Heart right ventricle (tissue), 16 donors: ENCODE results near the gene HEXD. TPM values are rescaled to one million over a fixed set of nuclear protein-coding genes. Genes with fewer than 3 reads are reported as not detected.
"Not testable (repeated sequence)": the region's sequence is repeated elsewhere in the genome, so short reads cannot be mapped to it uniquely, and the experiment has no call there.

Experiments
- ATAC-seq, 8 donors: fragments of 200-7000 bp; cut with Tn5 transposase; one replicate each; pipeline ENCODE4 v1.9.1; 2020; ENCODE audit warnings: mild to moderate bottlenecking in 8 of 8, moderate library complexity in 8 of 8, moderate number of reproducible peaks in 1 of 8
- DNase-seq, 2 donors: peaks; one replicate each; pipeline ENCODE4 v3.0.0-alpha.2; 2020
- H3K27ac ChIP-seq, 10 donors: fragments of 200-600 bp; sonication (generic) in 2 of 10; one replicate each; pipeline versions ENCODE4 v1.5.0 to v1.8.0; 2020 to 2022; ENCODE audit warnings: mild to moderate bottlenecking in 3 of 10
- H3K27me3 ChIP-seq, 7 donors: fragments of 200-600 bp; one replicate each; pipeline ENCODE4 v1.8.0; 2021 to 2022; ENCODE audit warnings: mild to moderate bottlenecking in 2 of 7
- H3K36me3 ChIP-seq, 9 donors: fragments of 200-600 bp; sonication (generic) in 1 of 9; one replicate each; pipeline versions ENCODE4 v1.5.0 to v1.8.0; 2020 to 2022; ENCODE audit warnings: mild to moderate bottlenecking in 2 of 9
- H3K4me1 ChIP-seq, 9 donors: fragments of 200-600 bp; sonication (generic) in 1 of 9; one replicate each; pipeline versions ENCODE4 v1.5.0 to v1.8.0; 2020 to 2022; ENCODE audit warnings: mild to moderate bottlenecking in 4 of 9
- H3K4me3 ChIP-seq, 10 donors: fragments of 200-600 bp; sonication (generic) in 2 of 10; one replicate each; pipeline versions ENCODE4 v1.5.0 to v1.8.0; 2020 to 2022; ENCODE audit warnings: mild to moderate bottlenecking in 7 of 10, moderate library complexity in 2 of 10
- H3K9me3 ChIP-seq, 11 donors: fragments of 200-600 bp in 10 of 11; sonication (generic) in 2 of 11; one replicate each; pipeline versions ENCODE4 v1.5.0 to v1.8.0; 2013 to 2022; ENCODE audit warnings: mild to moderate bottlenecking in 2 of 11, control low read depth in 1 of 11, moderate library complexity in 1 of 11
- CTCF ChIP-seq, 9 donors: fragments of 200-600 bp; sonication (generic) in 2 of 9; IDR thresholded peaks; one replicate each; pipeline versions ENCODE4 v1.5.0 to v1.8.0; 2021 to 2022; ENCODE audit warnings: antibody characterized with exemption in 9 of 9, mild to moderate bottlenecking in 5 of 9, moderate library complexity in 1 of 9
- WGBS, 2 donors: extraction: QIAGEN DNeasy Blood & Tissue Kit; methylation state at CpG; one replicate each; pipeline ENCODE4 v1.1.7; 2013; ENCODE audit warnings: inconsistent platforms in 1 of 2; 5-methylcytosine and 5-hydroxymethylcytosine counted together
- intact Hi-C, 10 donors: fragments of 100-400 bp; cut with DNase I; formaldehyde crosslinking; loops; one replicate each; pipeline versions ENCODE4 v1.11.1 to v1.14.2; 2022
- polyA plus RNA-seq, 2 donors: library from polyadenylated mRNA; stranded (reverse); fragments of 200-250 nt; gene quantifications; one replicate each; pipeline ENCODE4 v1.2.3, GENCODE V29; 2013
- total RNA-seq, 10 donors: library from RNA; stranded (reverse); fragmentation: NEBNext Ultra II Directional in 3 of 10; extraction: Animal tissue kit (Norgen Biotek cat#: 25700) in 3 of 10; gene quantifications; one replicate each; pipeline versions ENCODE4 v1.2.1 to v1.2.4, GENCODE V29; 2021 to 2023
- donor health status: Arrhythmogenic right ventricular cardiomyopathy.
- donor health status: ischemic (EF 13 %, LVEDD 7.1; RV severe dilation, severe dysfunction).
- donor health status: healthy with polysubstance abuse.
- donor health status: DM: no; HTN: yes; CAD: no.
- donor health status: DM: no; HTN: no; CAD: no.
- donor health status: ischemic (EF 25% LVEDD 6.9; RV normal size, moderate dysfunction).
- donor health status: ischemic (EF 25% LVEDD 5.7; RV mildly dilated, moderate dysfunction).
- donor health status: healthy.
- donor health status: DM: yes; HTN: yes; CAD: no.
- donor health status: Ischemic cardiomyopathy.
- donor health status: ischemic (EF 35%, LVEDD 5.7; RV mildly dilated, moderate dysfunction).
- donor health status: nonischemic (EF 11% LVEDD 7.7; RV severe dilation, severe dysfunction).
- donor health status: DM: yes; HTN: yes; CAD: no.
- donor health status: PGD.
- donor health status: ischemic (EF 29% LVEDD 5.4; RV normal size, mild dysfunction).
- donor health status: nonischemic (EF 23%, LVEDD 6.1; RV moderate dilation, normal function).

Gene HEXD
- total and polyA plus RNA-seq, 12 donors, result 9.4 to 53.3 (median 13.5) TPM

GRCh38 chr17:82408288-82408937, 9.7 kb upstream of the HEXD start:
- no peak for ATAC-seq
- Histone ChIP-seq H3K4me3 (no peak overlapping the region), H3K9me3 (no peaks in the 10 kb centered on the region), H3K36me3 (peaks cover 0 to 38% (median 0%) of the 10 kb centered on the region in 9 donors), H3K27me3 (no peaks in the 10 kb centered on the region), H3K4me1 (peaks cover 0 to 19% (median 9%) of the 10 kb centered on the region in 9 donors), H3K27ac (no peak overlapping the region)
- DNase-seq, result no peak
- TF ChIP-seq CTCF (IDR thresholded peaks at IDR 0.05), result no peak
- WGBS, 2 donors, result 93 to 94% methylated on average over 15 of the region's 15 CpGs
- intact Hi-C loops, result no loop called here

DNA sequence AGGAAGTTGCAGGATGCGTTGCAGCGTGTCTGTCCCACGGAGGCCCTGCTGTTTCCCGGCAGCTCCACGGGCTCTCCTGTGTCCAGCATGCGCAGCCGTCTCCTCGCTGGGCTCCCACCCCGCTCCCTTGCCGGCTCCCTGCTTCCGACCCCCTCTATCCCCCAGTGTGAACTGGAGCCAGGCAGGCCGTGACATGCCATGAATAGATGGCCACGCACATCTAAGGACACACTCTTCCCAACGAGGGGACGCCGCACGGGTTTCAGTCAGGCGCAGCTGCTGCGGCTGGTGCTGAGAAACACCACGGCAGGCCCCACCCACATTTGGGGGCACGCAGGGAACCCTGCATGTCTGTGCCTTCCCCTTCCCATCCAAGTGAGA, 9.2 kb upstream of the HEXD start:
- 95 to 96% methylated on average over 21 of the region's 21 CpGs for WGBS, 2 donors
- Histone ChIP-seq H3K27ac (no peak overlapping the region), H3K4me3 (no peak overlapping the region), H3K9me3 (no peaks in the 10 kb centered on the region), H3K27me3 (no peaks in the 10 kb centered on the region), H3K4me1 (peaks cover 0 to 19% (median 9%) of the 10 kb centered on the region in 9 donors), H3K36me3 (peaks cover 0 to 33% (median 0%) of the 10 kb centered on the region in 9 donors)
- TF ChIP-seq CTCF (IDR thresholded peaks at IDR 0.05), result no peak
- ATAC-seq (no peak), DNase-seq (no peak)
- intact Hi-C loops, result no loop called here

DNA sequence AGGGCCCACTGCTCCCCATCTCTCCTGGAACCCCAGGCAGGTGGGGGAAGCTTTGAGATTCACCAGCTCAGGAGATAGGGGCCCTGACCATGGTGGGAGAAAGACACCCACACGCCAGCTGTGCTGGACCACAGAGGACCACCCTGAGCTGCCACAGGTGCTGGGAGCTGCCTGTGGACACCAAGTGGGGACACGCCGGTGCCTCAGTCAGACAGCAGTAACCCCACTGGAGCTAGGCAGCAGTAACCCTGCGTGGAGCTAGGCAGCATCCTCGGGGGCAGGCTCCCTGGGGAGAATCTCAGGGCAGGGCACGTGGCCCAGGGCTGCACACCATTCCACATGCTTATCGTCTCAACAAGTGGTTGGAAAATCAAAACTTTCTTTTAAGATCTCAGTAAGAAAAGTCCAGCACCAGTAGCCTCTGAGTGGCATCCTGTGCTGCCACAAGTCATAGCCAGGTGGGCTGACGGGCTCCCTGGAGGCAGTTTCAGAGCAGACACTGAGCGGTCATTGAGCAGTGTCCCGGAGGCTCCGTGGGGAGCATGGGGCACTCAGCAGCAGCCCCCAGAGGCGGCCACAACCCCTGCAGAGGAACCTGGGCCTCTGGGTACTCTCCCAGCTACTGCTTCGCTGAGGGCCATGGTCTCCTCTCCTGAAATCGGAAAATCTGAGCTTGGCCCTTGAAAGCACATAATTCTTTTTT, 8.0 kb upstream of the HEXD start:
- no peak overlapping the region for H3K27ac ChIP-seq
- H3K9me3 ChIP-seq, result no peaks in the 10 kb centered on the region
- 90 to 94% methylated on average over 14 of the region's 14 CpGs for WGBS, 2 donors
- intact Hi-C loops, result loop anchor here in 3 of 10 donors (5.0 to 10.0 kb wide), 2 partner anchors 58 to 205 kb away; no protein-coding TSS in a partner anchor
- H3K27me3 ChIP-seq, result no peaks in the 10 kb centered on the region
- H3K4me3 ChIP-seq, result no peak overlapping the region
- ATAC-seq, result no peak
- peaks cover 0 to 28% (median 0%) of the 10 kb centered on the region in 9 donors for H3K36me3 ChIP-seq
- peaks cover 0 to 27% (median 14%) of the 10 kb centered on the region in 9 donors for H3K4me1 ChIP-seq
- no peak for DNase-seq
- no peak for TF ChIP-seq CTCF (IDR thresholded peaks at IDR 0.05)

- intact Hi-C loops, result loop anchor here in 4 of 10 donors (2.0 to 10.0 kb wide), 3 partner anchors 59 to 207 kb away; no protein-coding TSS in a partner anchor
- TF ChIP-seq CTCF (IDR thresholded peaks at IDR 0.05), result no peak
- WGBS, 2 donors, result 94 to 96% methylated on average over 24 of the region's 24 CpGs
These were observed 6.6 kb upstream of the HEXD start for GRCh38 chr17:82411396-82412053.

DNA sequence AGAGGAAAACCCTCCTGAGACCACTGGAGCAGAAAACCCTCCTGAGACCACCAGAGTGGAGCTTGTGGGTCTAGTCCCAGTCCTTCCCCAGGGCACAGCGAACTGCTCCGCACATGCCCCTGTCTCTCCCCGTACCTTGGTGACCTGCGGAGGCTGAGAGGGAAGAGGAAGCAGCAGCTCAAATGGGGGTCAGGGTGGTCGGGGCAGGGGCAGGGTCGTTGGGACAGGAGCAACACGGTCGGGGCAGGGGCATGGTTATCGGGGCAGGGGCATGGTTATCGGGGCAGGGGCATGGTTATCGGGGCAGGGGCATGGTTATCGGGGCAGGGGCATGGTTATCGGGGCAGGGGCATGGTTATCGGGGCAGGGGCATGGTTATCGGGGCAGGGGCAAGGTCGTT, 6.1 kb upstream of the HEXD start:
- not testable (repeated sequence) for H3K9me3 ChIP-seq
- H3K4me1 ChIP-seq, result peaks cover 0 to 24% (median 11%) of the 10 kb centered on the region in 9 donors
- 91 to 94% methylated on average over 15 to 16 of the region's 16 CpGs for WGBS, 2 donors

More at GRCh38 chr17:82411396-82412053, 6.6 kb upstream of the HEXD start:
- no peak overlapping the region for H3K4me3 ChIP-seq
- DNase-seq (no peak), ATAC-seq (no peak)
- H3K4me1 ChIP-seq, result peaks cover 0 to 27% (median 14%) of the 10 kb centered on the region in 9 donors
- no peaks in the 10 kb centered on the region for H3K27me3 ChIP-seq
- H3K27ac ChIP-seq, result no peak overlapping the region
- peaks cover 0 to 24% (median 0%) of the 10 kb centered on the region in 9 donors for H3K36me3 ChIP-seq
- no peaks in the 10 kb centered on the region for H3K9me3 ChIP-seq

More for the DNA sequence above, 6.1 kb upstream of the HEXD start:
- intact Hi-C loops, result loop anchor here in 4 of 10 donors (2.0 to 10.0 kb wide), 3 partner anchors 59 to 207 kb away; no protein-coding TSS in a partner anchor
- H3K4me3 ChIP-seq, ATAC-seq, H3K27ac ChIP-seq, DNase-seq, H3K27me3 ChIP-seq: not testable (repeated sequence)
- H3K36me3 ChIP-seq, result peaks cover 0 to 24% (median 0%) of the 10 kb centered on the region in 9 donors
